IPS-20b (cell line): ENCODE data around the gene CC2D1A.

ENCODE experiments used
- H3K27ac ChIP-seq: one replicate; pipeline ENCODE4 v1.5.1; 2013; ENCODE audit warnings: low read length
- H3K27me3 ChIP-seq: 2 replicates; pipeline ENCODE4 v1.6.1; 2013; ENCODE audit warnings: mild to moderate bottlenecking, low read length, inconsistent platforms; ENCODE audit not compliant: insufficient read depth
- H3K36me3 ChIP-seq: 2 replicates; pipeline ENCODE4 v1.6.1; 2013; ENCODE audit warnings: low read depth, mild to moderate bottlenecking, inconsistent platforms, low read length, moderate library complexity; ENCODE audit not compliant: insufficient read depth
- H3K4me1 ChIP-seq: 2 replicates; pipeline ENCODE4 v1.6.1; 2013; ENCODE audit warnings: mild to moderate bottlenecking, control low read depth, inconsistent platforms, low read length, moderate library complexity; ENCODE audit not compliant: insufficient read depth
- H3K4me3 ChIP-seq: 2 replicates; pipeline ENCODE4 v1.5.1; 2013; ENCODE audit warnings: mild to moderate bottlenecking, low read length, inconsistent platforms
- H3K9ac ChIP-seq: 2 replicates; pipeline ENCODE4 v1.6.1; 2013; ENCODE audit warnings: low read depth, mild to moderate bottlenecking, inconsistent platforms, low read length, moderate library complexity
- H3K9me3 ChIP-seq: 2 replicates; pipeline ENCODE4 v1.6.1; 2013; ENCODE audit warnings: mild to moderate bottlenecking, low read depth, low read length, inconsistent platforms; ENCODE audit not compliant: insufficient read depth

CC2D1A gene

DNA sequence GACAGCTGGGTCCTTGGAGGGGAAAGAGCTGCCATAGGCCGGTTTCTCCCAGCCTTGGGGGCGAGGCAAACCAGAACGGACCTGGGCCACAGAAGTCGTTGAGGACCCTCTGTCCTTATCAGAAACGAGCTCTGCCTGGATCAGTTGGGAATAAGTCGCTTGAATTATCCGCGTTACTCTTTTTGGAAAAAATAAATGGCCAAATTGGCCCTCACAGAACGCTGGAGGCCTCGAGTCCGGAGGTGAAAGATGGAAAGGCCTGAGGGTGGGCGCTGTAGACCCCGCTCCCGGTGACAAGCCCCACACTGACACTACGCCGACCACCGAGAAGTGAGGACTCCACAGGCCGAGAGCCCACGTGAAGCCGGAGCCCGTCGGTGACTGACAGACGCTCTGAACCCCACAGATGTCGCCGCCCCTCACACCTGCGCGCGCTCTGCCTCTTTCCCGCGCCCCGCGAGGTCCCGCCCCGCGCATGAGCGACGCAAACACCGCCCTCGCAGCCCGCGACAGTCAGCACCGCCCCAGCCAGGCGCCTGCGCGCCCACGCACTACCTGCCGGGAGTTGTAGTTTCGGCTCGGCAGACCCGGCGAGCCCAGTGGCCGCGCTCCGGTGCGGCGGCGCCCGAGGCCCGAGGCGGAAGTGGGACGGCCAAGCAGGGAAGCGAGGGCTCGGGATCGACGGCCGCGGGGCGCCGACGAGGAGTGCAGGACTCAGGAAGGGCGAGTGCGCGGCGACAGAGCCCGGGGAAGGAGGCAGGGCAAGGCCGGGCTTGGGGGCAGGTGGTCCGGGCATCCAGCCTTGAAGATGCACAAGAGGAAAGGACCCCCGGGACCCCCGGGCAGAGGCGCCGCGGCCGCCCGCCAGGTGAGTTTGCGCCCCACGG is at the start of gene CC2D1A, which contains the start of gene BRME1:
Gene CC2D1A, plus strand, starts transcription at position 568 of the 887 bp plus-strand sequence. Its CDS starts 241 bp downstream, at position 809.
Gene BRME1, minus strand, starts transcription at position 484 of the 887 bp plus-strand sequence. CDS start 1,225 bp downstream, outside the sequence.
- H3K4me3 ChIP-seq: peak within 1 kb of the TSS; percentile 80
- peaks cover 13% of the 10 kb centered on the region; the same call in 1 of the 2 replicates for H3K36me3 ChIP-seq
- no peaks in the 10 kb centered on the region for H3K9me3 ChIP-seq
- peaks cover 12% of the 10 kb centered on the region for H3K27me3 ChIP-seq
- H3K27ac ChIP-seq: no peak within 1 kb of the TSS
- no peaks in the 10 kb centered on the region; the same call in 1 of the 2 replicates for H3K4me1 ChIP-seq
- peak within 1 kb of the TSS; percentile 62 for H3K9ac ChIP-seq

DNA sequence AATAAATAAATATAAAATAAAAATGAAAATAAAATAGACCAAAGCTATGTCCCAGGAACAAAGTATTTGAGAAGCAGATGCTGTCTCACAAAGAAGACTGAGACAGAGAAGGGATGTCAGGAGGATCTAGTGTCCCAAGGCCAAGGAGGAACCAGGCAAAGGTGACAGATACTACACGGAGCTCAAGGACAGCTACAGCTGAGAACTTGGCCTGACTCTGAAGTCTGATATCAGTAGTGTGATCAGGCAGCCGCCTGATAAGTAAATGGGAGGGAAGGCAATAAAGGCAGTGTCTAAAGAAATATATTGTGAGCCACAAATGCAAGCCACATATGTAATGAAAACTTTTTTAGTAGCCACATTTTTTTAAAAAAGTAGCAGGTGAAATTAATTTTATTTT is 49.5 kb upstream of the CC2D1A start:
- no peaks in the 10 kb centered on the region for H3K36me3 ChIP-seq
- H3K27ac ChIP-seq: no peak overlapping the region
- H3K9me3 ChIP-seq: no peaks in the 10 kb centered on the region
- no peak overlapping the region for H3K9ac ChIP-seq
- no peak overlapping the region for H3K4me3 ChIP-seq
- no peaks in the 10 kb centered on the region; the same call in 1 of the 2 replicates for H3K4me1 ChIP-seq
- peaks cover 10% of the 10 kb centered on the region; the same call in 1 of the 2 replicates for H3K27me3 ChIP-seq

DNA sequence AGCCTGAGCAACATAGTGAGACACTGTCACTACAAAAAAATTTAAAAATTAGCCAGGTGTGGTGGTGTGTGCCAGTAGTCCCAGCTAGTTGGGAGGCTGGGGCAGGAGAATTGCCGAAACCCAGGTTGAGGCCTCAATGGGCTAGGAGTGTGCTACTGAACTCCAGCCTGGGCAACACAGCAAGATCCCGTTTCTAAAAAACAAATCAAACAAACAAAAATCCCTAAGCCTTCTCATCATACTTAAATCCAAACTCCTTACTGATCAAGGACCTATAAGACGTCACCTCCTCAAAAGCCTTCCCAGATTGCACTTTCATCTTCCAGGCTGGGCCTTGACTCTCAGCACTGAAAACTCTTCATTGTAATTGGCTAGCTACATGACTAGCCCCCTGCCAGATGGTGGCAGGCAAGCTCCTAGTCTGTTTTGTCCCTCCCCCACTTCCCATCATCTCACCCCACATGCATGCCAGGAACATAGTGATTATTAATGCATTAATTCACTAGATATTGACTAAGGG is 46.6 kb upstream of the CC2D1A start:
- H3K9ac ChIP-seq: no peak overlapping the region
- no peak overlapping the region for H3K4me3 ChIP-seq
- peaks cover 3% of the 10 kb centered on the region; the same call in 1 of the 2 replicates for H3K4me1 ChIP-seq
- no peaks in the 10 kb centered on the region for H3K36me3 ChIP-seq
- H3K27ac ChIP-seq: no peak overlapping the region
- peaks cover 28% of the 10 kb centered on the region for H3K27me3 ChIP-seq
- H3K9me3 ChIP-seq: no peaks in the 10 kb centered on the region

GRCh38 chr19:13860679-13861391 is 45.2 kb upstream of the CC2D1A start:
- H3K4me1 ChIP-seq: peaks cover 3% of the 10 kb centered on the region; the same call in 1 of the 2 replicates
- no peak overlapping the region for H3K4me3 ChIP-seq

GRCh38 chr19:13861392-13861713 is 44.6 kb upstream of the CC2D1A start:
- Histone ChIP-seq H3K36me3 (no peaks in the 10 kb centered on the region), H3K27me3 (peaks cover 43% of the 10 kb centered on the region), H3K4me3 (peak overlapping the region; percentile 68; the same call in 1 of the 2 replicates), H3K27ac (no peak overlapping the region), H3K9ac (peak overlapping the region; percentile 56; the same call in 1 of the 2 replicates), H3K9me3 (no peaks in the 10 kb centered on the region), H3K4me1 (peaks cover 3% of the 10 kb centered on the region; the same call in 1 of the 2 replicates)

More at GRCh38 chr19:13860679-13861391, 45.2 kb upstream of the CC2D1A start:
- peak overlapping the region; percentile 56; the same call in 1 of the 2 replicates for H3K9ac ChIP-seq
- H3K27me3 ChIP-seq: peaks cover 38% of the 10 kb centered on the region
- no peaks in the 10 kb centered on the region for H3K36me3 ChIP-seq
- H3K27ac ChIP-seq: no peak overlapping the region
- H3K9me3 ChIP-seq: no peaks in the 10 kb centered on the region

DNA sequence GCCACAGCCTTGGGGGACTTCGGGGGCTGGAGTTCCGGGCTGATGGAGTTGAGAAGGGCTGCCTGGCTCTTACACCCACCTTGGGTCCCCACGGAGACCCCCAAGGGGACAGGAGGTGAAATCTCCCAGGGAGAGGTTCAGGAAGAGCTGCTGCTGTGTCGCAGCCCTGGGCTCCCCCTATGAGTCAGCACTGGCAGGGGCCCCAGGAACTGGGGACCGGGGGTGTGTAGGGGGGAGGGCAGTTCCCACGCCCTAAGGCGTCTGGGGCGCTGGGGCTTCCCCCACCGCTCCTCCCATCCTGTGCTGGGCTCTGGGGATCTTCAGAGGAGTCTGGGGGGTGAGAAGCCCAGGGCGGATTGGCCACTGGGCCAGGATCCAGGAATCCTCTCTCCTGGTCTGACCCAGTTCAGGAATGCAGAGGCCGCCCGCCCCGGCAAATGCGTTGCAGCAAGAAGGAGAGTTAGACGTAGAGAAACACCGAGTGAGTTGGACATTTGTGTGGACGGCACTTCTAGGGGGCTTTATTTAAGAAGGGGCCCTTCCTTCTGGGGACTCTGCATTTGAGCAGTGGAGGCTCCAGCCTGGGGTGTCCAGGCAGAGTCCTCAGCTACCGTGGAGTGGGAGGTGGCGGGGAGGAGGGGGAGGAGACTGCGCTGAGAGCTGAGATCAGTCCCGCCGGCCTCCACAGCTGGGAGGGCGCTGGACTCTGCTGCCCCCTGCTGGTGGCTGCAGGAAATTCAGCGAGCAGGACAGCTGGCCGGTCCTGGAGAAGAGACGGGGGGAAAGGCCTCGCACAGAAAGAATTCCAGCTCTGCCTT is 44.1 kb upstream of the CC2D1A start:
- H3K4me1 ChIP-seq: peaks cover 3% of the 10 kb centered on the region; the same call in 1 of the 2 replicates
- peak overlapping the region; percentile 56; the same call in 1 of the 2 replicates for H3K9ac ChIP-seq
- no peaks in the 10 kb centered on the region for H3K36me3 ChIP-seq
- peaks cover 49% of the 10 kb centered on the region for H3K27me3 ChIP-seq
- H3K4me3 ChIP-seq: peak overlapping the region; percentile 68; the same call in 1 of the 2 replicates
- no peak overlapping the region for H3K27ac ChIP-seq
- H3K9me3 ChIP-seq: no peaks in the 10 kb centered on the region

GRCh38 chr19:13864046-13864666 is 41.8 kb upstream of the CC2D1A start:
- H3K9ac ChIP-seq: no peak overlapping the region
- no peaks in the 10 kb centered on the region for H3K9me3 ChIP-seq
- H3K4me3 ChIP-seq: no peak overlapping the region
- peaks cover 71% of the 10 kb centered on the region for H3K27me3 ChIP-seq
- H3K36me3 ChIP-seq: no peaks in the 10 kb centered on the region
- no peak overlapping the region for H3K27ac ChIP-seq
- H3K4me1 ChIP-seq: peaks cover 3% of the 10 kb centered on the region; the same call in 1 of the 2 replicates

DNA sequence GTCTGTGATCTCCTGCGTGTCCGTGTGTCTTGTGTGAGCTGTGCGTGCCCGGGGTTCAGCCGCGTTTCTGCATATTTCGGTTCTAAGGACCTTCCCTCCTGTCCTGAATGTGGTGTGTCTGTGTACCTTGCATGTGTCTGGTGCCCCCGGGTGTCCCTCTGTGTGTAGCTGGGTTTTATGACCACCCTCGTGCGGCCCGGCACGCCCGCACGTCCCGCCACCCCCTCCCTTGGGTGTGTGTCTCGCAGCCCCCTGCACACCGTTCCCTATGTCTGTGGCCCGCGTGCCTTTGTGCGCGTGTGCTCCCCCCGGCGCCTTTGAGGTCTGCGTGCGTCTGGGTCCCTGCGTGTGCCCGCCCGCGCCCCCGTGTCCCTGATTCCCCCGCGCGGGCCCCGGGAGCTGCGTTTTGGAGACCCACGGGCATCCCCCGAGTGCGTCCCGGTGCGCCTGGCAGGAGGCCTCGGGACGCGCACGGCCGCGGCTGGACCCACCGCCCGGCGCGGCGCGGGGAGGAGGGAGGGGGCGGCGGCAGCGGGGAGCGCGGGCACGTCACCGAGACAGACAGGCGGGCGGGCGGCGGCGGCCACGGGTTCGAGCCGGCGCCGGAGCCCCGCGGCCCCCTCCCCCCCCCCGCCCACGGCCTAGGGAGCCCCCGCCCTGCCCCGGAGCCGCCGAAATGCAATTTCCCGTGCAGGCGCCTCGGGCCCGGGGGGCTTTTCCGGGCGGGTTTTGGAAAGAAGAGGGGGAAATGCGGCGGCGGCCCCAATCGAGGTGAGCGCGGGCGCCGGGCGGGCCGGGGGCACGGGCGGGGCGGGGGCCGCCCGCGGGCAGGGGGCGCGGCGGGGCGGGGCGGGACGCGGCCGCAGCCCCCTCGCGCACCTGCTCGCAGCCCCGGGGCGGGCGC is 41.1 kb upstream of the CC2D1A start:
- Histone ChIP-seq H3K27me3 (peaks cover 79% of the 10 kb centered on the region), H3K4me3 (no peak overlapping the region), H3K9ac (no peak overlapping the region), H3K36me3 (no peaks in the 10 kb centered on the region), H3K27ac (no peak overlapping the region), H3K4me1 (peaks cover 3% of the 10 kb centered on the region; the same call in 1 of the 2 replicates), H3K9me3 (no peaks in the 10 kb centered on the region)

- H3K4me3 ChIP-seq: peak overlapping the region; percentile 51; the same call in 1 of the 2 replicates
- H3K9ac ChIP-seq: no peak overlapping the region
- peaks cover 83% of the 10 kb centered on the region for H3K27me3 ChIP-seq
- no peak overlapping the region for H3K27ac ChIP-seq
- H3K36me3 ChIP-seq: no peaks in the 10 kb centered on the region
- H3K4me1 ChIP-seq: peaks cover 3% of the 10 kb centered on the region; the same call in 1 of the 2 replicates
- no peaks in the 10 kb centered on the region for H3K9me3 ChIP-seq
These were observed 40.2 kb upstream of the CC2D1A start for GRCh38 chr19:13865571-13866462.
